Mucosa of stomach (tissue), 1 donor: ENCODE results near the gene CPLX3.

Experiments
- H3K27me3 ChIP-seq: one replicate; pipeline ENCODE4 v1.7.0; 2013; ENCODE audit warnings: mild to moderate bottlenecking, low read length; ENCODE audit not compliant: control insufficient read depth, insufficient read depth
- H3K36me3 ChIP-seq: one replicate; pipeline ENCODE4 v1.7.0; 2013; ENCODE audit warnings: low read length; ENCODE audit not compliant: control insufficient read depth, insufficient read depth
- H3K4me1 ChIP-seq: one replicate; pipeline ENCODE4 v1.7.0; 2013; ENCODE audit warnings: mild to moderate bottlenecking, low read length; ENCODE audit not compliant: control insufficient read depth, insufficient read depth
- H3K4me3 ChIP-seq: one replicate; pipeline ENCODE4 v1.7.0; 2013; ENCODE audit warnings: low read length
- H3K9ac ChIP-seq: one replicate; pipeline ENCODE4 v1.7.0; 2013; ENCODE audit warnings: mild to moderate bottlenecking, low read length, moderate library complexity
- H3K9me3 ChIP-seq: one replicate; pipeline ENCODE4 v1.7.0; 2013; ENCODE audit warnings: mild to moderate bottlenecking, low read length, moderate library complexity; ENCODE audit not compliant: control insufficient read depth
- donor health status: Pancreatic carcinoma.

CPLX3 gene

DNA sequence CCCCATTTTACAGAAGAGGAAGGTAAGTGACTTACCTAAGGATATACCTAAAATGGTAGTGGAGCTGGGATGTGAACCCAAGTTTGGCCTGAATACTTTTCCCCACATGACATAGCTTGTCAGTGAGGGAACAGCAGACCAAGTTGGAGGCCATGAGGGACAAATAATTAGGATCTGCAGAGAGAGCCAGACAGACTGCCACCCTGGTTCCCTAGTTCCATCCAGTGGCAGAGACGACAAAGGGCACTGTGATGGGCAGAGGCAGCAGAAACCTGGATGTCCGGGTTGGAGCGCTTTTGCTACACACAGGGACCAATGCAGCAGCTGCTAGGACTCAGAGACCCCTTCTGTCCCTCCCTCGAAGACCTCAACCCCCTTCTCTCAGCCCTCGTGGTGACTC is 1.2 kb downstream of the CPLX3 start:
- Histone ChIP-seq H3K9me3 (no peaks in the 10 kb centered on the region), H3K9ac (no peak overlapping the region), H3K27me3 (peaks cover 32% of the 10 kb centered on the region), H3K4me3 (no peak overlapping the region), H3K4me1 (peaks cover 9% of the 10 kb centered on the region), H3K36me3 (no peaks in the 10 kb centered on the region)

DNA sequence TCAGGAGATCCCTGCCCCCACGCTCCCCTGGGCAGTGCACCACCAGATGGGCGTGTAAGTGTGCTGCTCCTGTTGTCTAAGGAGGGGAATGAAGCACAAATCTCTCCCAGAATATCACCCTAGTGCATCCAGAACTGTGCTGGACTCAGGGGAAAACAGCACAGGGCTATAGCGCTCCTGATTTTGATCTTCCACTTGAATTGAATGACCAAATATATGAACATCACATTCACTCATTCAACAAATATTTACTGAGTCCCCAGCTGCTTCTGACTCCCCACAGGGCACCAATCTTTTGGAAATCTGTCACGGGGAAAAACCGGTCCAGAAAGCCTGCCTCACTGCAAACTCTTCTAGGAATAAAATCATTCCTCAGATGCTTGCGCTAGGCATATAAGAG is 2.4 kb downstream of the CPLX3 start:
- H3K4me3 ChIP-seq, result no peak overlapping the region
- no peaks in the 10 kb centered on the region for H3K9me3 ChIP-seq
- H3K36me3 ChIP-seq, result no peaks in the 10 kb centered on the region
- H3K9ac ChIP-seq, result no peak overlapping the region
- H3K27me3 ChIP-seq, result peaks cover 32% of the 10 kb centered on the region
- peaks cover 10% of the 10 kb centered on the region for H3K4me1 ChIP-seq

- Histone ChIP-seq H3K4me3 (no peak overlapping the region), H3K36me3 (no peaks in the 10 kb centered on the region), H3K9me3 (no peaks in the 10 kb centered on the region), H3K27me3 (peaks cover 32% of the 10 kb centered on the region), H3K4me1 (peaks cover 10% of the 10 kb centered on the region), H3K9ac (no peak overlapping the region)
These were observed 3.1 kb downstream of the CPLX3 start for GRCh38 chr15:74829486-74829885.

DNA sequence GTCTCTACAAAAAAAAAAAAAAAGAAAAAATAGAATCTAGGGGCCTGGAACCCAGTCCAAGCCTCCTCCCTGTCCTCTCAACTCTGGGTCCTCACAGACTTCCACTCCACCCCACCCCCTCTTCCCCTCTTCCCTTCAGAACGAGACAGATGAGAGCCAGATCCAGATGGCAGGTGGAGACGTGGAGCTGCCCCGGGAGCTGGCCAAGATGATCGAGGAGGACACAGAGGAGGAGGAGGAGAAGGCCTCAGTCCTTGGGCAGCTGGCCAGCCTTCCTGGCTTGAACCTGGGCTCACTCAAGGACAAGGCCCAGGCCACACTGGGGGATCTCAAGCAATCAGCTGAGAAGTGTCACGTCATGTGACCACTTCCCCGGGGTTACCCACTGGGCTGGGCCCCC is 3.6 kb downstream of the CPLX3 start:
- peaks cover 10% of the 10 kb centered on the region for H3K4me1 ChIP-seq
- H3K9ac ChIP-seq, result no peak overlapping the region
- no peak overlapping the region for H3K4me3 ChIP-seq
- no peaks in the 10 kb centered on the region for H3K9me3 ChIP-seq
- H3K36me3 ChIP-seq, result no peaks in the 10 kb centered on the region
- H3K27me3 ChIP-seq, result peaks cover 32% of the 10 kb centered on the region

- Histone ChIP-seq H3K27me3 (peaks cover 27% of the 10 kb centered on the region), H3K9me3 (no peaks in the 10 kb centered on the region), H3K4me1 (peaks cover 10% of the 10 kb centered on the region), H3K4me3 (no peak overlapping the region), H3K9ac (no peak overlapping the region), H3K36me3 (no peaks in the 10 kb centered on the region)
These were observed 4.4 kb downstream of the CPLX3 start for GRCh38 chr15:74830868-74831267.

DNA sequence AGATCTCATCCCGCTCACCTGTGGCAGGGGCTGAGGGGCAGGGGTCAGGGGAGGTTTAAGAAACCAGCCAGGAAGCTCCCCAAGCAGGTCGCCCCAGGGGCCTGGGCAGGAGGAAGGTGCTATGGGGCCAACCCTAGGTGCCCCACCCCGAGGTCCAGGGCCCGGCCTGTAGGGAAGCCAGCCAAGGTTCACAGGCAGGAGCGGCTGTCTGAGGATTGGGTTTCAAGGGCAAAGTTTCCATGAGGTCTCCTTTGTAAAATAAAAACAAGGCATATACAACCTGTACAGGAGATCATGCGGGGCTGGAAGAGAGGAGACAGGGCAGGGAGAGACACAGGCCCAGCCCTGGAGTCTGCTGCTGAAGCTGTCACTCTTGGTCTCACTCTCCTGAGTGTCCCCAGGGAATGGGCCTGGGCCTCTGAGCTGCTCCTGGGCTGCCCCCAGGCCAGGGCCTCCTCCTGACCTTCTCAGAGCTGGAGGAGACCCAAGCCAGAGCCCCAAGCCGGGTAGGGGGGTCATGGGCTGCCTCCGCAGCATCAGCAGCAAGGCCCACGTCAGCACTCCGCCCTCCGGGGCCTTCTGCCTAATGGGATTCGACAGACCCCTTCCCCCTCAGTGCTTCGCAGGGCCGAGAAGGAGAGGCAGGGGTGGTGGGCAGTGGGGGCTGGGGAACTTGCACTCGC is 5.5 kb downstream of the CPLX3 start:
- H3K9me3 ChIP-seq, result no peaks in the 10 kb centered on the region
- H3K27me3 ChIP-seq, result peaks cover 22% of the 10 kb centered on the region
- no peak overlapping the region for H3K4me3 ChIP-seq
- no peak overlapping the region for H3K9ac ChIP-seq
- H3K4me1 ChIP-seq, result peaks cover 10% of the 10 kb centered on the region
- H3K36me3 ChIP-seq, result no peaks in the 10 kb centered on the region

- H3K27me3 ChIP-seq, result peaks cover 13% of the 10 kb centered on the region
- H3K9me3 ChIP-seq, result no peaks in the 10 kb centered on the region
- peaks cover 10% of the 10 kb centered on the region for H3K4me1 ChIP-seq
- no peak overlapping the region for H3K9ac ChIP-seq
- H3K4me3 ChIP-seq, result no peak overlapping the region
- no peaks in the 10 kb centered on the region for H3K36me3 ChIP-seq
These were observed 6.4 kb downstream of the CPLX3 start for GRCh38 chr15:74832826-74833225.

DNA sequence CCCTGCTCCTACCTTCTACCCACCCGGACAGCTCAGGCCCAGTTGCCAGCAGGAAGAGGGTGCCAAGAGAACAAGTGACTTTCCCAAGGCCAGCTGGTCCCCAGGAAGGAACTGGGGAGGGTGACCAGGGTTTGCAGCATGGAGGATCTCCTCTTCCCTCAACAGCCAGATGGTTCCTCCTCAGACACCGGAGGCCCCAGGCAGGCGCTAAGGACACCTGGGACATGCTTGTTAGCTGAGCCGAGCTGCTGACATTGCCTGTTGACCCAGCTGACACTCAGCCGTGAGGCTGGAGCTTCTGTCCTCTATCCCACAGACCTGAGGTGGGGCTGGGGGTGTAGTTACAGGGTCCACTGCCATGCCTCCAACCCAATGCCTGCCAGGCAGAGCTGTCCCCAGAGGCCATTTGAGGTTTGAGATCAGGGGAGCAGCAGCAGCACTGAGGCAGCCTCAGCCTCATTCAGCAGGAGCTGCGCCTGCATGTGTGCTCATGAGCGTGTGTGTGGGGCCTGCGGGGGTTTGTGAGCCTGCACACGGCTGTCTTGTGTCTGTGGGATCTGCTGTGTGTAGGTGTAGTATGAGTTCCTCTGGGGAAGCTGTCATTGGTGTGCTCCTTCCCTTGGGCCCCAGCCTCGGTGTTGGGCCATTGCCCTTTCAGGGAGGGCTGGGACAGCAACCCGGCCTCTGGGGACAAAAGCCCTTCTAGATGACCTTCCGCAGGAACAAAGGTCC is 7.1 kb downstream of the CPLX3 start:
- H3K4me1 ChIP-seq, result peaks cover 10% of the 10 kb centered on the region
- H3K36me3 ChIP-seq, result no peaks in the 10 kb centered on the region
- H3K9me3 ChIP-seq, result no peaks in the 10 kb centered on the region
- peaks cover 6% of the 10 kb centered on the region for H3K27me3 ChIP-seq
- H3K9ac ChIP-seq, result no peak overlapping the region
- no peak overlapping the region for H3K4me3 ChIP-seq

- Histone ChIP-seq H3K4me1 (peaks cover 10% of the 10 kb centered on the region), H3K9ac (no peak overlapping the region), H3K36me3 (no peaks in the 10 kb centered on the region), H3K4me3 (no peak overlapping the region), H3K9me3 (no peaks in the 10 kb centered on the region), H3K27me3 (no peaks in the 10 kb centered on the region)
These were observed 8.9 kb downstream of the CPLX3 start for GRCh38 chr15:74835312-74835823.

DNA sequence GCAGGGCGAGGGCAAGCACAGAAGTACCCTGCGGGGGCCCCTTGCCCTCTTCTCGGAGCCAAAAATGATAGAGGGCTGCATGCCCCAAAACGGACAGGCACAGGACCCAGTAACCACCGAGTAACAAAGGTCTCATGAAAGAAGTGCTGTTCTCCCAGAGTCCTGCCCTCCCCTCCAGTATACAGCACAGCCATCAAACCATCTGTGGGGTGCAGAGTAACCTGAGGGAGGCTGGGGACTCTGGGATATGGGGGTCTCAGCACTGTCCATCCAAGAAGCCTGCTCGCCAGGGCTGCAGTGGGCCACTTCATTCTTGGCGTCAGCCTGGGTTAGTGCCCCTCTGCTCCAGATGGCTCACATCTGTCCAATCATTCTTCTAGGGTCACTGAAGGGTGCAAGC is 10.4 kb downstream of the CPLX3 start:
- Histone ChIP-seq H3K36me3 (no peaks in the 10 kb centered on the region), H3K9me3 (no peaks in the 10 kb centered on the region), H3K9ac (no peak overlapping the region)

DNA sequence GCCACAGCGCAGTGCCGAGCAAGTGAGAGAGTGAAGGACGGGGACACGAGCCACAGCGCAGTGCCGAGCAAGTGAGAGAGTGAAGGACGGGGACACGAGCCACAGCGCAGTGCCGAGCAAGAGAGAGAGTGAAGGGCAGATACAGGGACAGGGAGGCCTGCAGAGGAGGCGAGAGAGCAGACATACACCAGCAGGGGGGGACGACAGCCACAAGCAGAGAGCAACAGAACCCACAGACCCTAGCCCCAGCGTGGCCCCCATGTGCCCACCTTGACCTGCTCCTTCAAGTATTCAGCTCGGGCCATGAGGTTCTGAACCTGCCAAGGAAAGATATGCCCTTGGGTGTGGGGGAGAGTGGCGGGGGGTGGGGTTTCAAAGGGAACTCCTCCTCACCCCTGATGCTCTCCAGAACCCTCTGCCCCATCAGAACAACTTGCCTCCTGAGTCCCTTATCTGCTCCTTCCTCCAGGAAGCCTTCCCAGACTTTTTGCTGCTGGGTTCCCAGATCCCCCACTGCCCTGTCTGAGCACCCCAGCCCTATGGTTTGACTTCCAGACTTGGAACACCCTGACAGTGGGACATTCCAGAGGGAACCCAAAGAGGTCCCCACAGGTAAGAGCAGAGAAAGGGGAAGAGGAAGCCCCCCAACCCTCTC is 11.2 kb downstream of the CPLX3 start:
- peaks cover 10% of the 10 kb centered on the region for H3K4me1 ChIP-seq
- H3K4me3 ChIP-seq, result no peak overlapping the region
- H3K9ac ChIP-seq, result no peak overlapping the region
- H3K27me3 ChIP-seq, result no peaks in the 10 kb centered on the region
- H3K9me3 ChIP-seq, result no peaks in the 10 kb centered on the region
- no peaks in the 10 kb centered on the region for H3K36me3 ChIP-seq

More for the DNA sequence above, 10.4 kb downstream of the CPLX3 start:
- Histone ChIP-seq H3K27me3 (no peaks in the 10 kb centered on the region), H3K4me1 (peaks cover 13% of the 10 kb centered on the region), H3K4me3 (no peak overlapping the region)

- no peaks in the 10 kb centered on the region for H3K9me3 ChIP-seq
- H3K4me1 ChIP-seq, result peaks cover 10% of the 10 kb centered on the region
- no peaks in the 10 kb centered on the region for H3K27me3 ChIP-seq
- no peaks in the 10 kb centered on the region for H3K36me3 ChIP-seq
- H3K9ac ChIP-seq, result no peak overlapping the region
- no peak overlapping the region for H3K4me3 ChIP-seq
These were observed 11.7 kb downstream of the CPLX3 start for GRCh38 chr15:74838137-74838516.
